GM12874 (cell line): ENCODE data around the gene ST7L.

ENCODE experiments used
- CTCF ChIP-seq: IDR thresholded peaks from 2 replicates; pipeline ENCODE4 v1.5.1; 2011; ENCODE audit warnings: low read depth, mild to moderate bottlenecking, control low read depth, low read length, moderate library complexity; ENCODE audit not compliant: insufficient read depth

Gene ST7L

GRCh38 chr1:112478314-112478713 lies 140.6 kb downstream of the ST7L start:
- no peak for TF ChIP-seq CTCF

- TF ChIP-seq CTCF, result no peak
Observed at GRCh38 chr1:112477550-112477949, 141.4 kb downstream of the ST7L start.
